ENCODE measurements around the gene DRAM2. TPM values are rescaled to one million over a fixed set of nuclear protein-coding genes. Genes with fewer than 3 reads are reported as not detected.

The DRAM2 gene
- total and polyA plus RNA-seq, 10 donors = 64.0 to 188 (median 97.8) TPM

- intact Hi-C loops (cut with DNase I; ENCODE audit: low total_unique reads) = no loop called here
- Histone ChIP-seq H3K36me3 (peaks cover 2 to 98% (median 62%) of the 10 kb centered on the region in 6 donors), H3K9me3 (no peaks in the 10 kb centered on the region), H3K27ac (no peak overlapping the region), H3K27me3 (replicated peaks in 1 of 7) (no peaks in the 10 kb centered on the region), H3K4me3 (no peak overlapping the region), H3K4me1 (peaks cover 5 to 66% (median 36%) of the 10 kb centered on the region in 6 donors)
- 95 to 98% (median 96%) methylated on average over 2 of the region's 2 CpGs for WGBS, 5 donors
- DNase-seq = no peak
- TF ChIP-seq POLR2A (IDR thresholded peaks at IDR 0.05) = no peak
- TF ChIP-seq POLR2AphosphoS5 (IDR thresholded peaks at IDR 0.05) = no peak
Observed at GRCh38 chr1:111182052-111182451, 42.2 kb upstream of the DRAM2 start.

- no peak for DNase-seq
- Histone ChIP-seq H3K4me3 (no peak overlapping the region), H3K9me3 (no peaks in the 10 kb centered on the region), H3K4me1 (peaks cover 5 to 65% (median 25%) of the 10 kb centered on the region in 6 donors), H3K27ac (peak overlapping the region in 2 of 8 donors; percentile 1 to 50), H3K27me3 (replicated peaks in 1 of 7) (no peaks in the 10 kb centered on the region), H3K36me3 (peaks cover 0 to 98% (median 57%) of the 10 kb centered on the region in 6 donors)
- intact Hi-C loops (cut with DNase I; ENCODE audit: low total_unique reads) = no loop called here
- TF ChIP-seq POLR2AphosphoS5 (IDR thresholded peaks at IDR 0.05) (no peak), CTCF (IDR thresholded peaks at IDR 0.05 in 8 of 11, conservative IDR thresholded peaks at IDR 0.05 in 3 of 11) (no peak), POLR2A (IDR thresholded peaks at IDR 0.05) (no peak)
Observed at GRCh38 chr1:111179968-111180533, 40.2 kb upstream of the DRAM2 start.

- Histone ChIP-seq H3K27me3 (replicated peaks in 1 of 7) (no peaks in the 10 kb centered on the region), H3K4me1 (peaks cover 0 to 62% (median 18%) of the 10 kb centered on the region in 6 donors), H3K27ac (no peak overlapping the region), H3K4me3 (no peak overlapping the region), H3K36me3 (peaks cover 0 to 98% (median 42%) of the 10 kb centered on the region in 6 donors), H3K9me3 (no peaks in the 10 kb centered on the region)
- no peak for DNase-seq
- TF ChIP-seq POLR2AphosphoS5 (IDR thresholded peaks at IDR 0.05) (no peak), CTCF (IDR thresholded peaks at IDR 0.05 in 8 of 11, conservative IDR thresholded peaks at IDR 0.05 in 3 of 11) (no peak), POLR2A (IDR thresholded peaks at IDR 0.05) (no peak)
- WGBS, 5 donors = 38 to 67% (median 56%) methylated on average over 1 of the region's 1 CpG
- intact Hi-C loops (cut with DNase I; ENCODE audit: low total_unique reads) = no loop called here
Observed at GRCh38 chr1:111176678-111177077, 36.8 kb upstream of the DRAM2 start.

- no peak overlapping the region for H3K27ac ChIP-seq
- H3K9me3 ChIP-seq = no peaks in the 10 kb centered on the region
- no peak overlapping the region for H3K4me3 ChIP-seq
- H3K4me1 ChIP-seq = peaks cover 0 to 68% (median 18%) of the 10 kb centered on the region in 6 donors
- TF ChIP-seq CTCF (IDR thresholded peaks at IDR 0.05 in 8 of 11, conservative IDR thresholded peaks at IDR 0.05 in 3 of 11) (no peak), POLR2AphosphoS5 (IDR thresholded peaks at IDR 0.05) (peak in 1 of 3 donors; percentile 12)
- intact Hi-C loops (cut with DNase I; ENCODE audit: low total_unique reads) = no loop called here
- no peak for DNase-seq
- 92 to 94% (median 93%) methylated on average over 3 of the region's 3 CpGs for WGBS, 5 donors
- peaks cover 0 to 98% (median 46%) of the 10 kb centered on the region in 6 donors for H3K36me3 ChIP-seq
- no peaks in the 10 kb centered on the region for H3K27me3 ChIP-seq (replicated peaks in 1 of 7)
Observed at GRCh38 chr1:111175349-111175748, 35.5 kb upstream of the DRAM2 start.

All from spleen (tissue), 11 donors.